ENCODE measurements around the gene FBLN7. TPM values are rescaled to one million over a fixed set of nuclear protein-coding genes. Genes with fewer than 3 reads are reported as not detected.
"Not testable (repeated sequence)": the region's sequence is repeated elsewhere in the genome, so short reads cannot be mapped to it uniquely, and the experiment has no call there.

FBLN7 gene, protein sequence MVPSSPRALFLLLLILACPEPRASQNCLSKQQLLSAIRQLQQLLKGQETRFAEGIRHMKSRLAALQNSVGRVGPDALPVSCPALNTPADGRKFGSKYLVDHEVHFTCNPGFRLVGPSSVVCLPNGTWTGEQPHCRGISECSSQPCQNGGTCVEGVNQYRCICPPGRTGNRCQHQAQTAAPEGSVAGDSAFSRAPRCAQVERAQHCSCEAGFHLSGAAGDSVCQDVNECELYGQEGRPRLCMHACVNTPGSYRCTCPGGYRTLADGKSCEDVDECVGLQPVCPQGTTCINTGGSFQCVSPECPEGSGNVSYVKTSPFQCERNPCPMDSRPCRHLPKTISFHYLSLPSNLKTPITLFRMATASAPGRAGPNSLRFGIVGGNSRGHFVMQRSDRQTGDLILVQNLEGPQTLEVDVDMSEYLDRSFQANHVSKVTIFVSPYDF
- 10 to 100 TPM; 21.8 to 24.3 (median 23.4) TPM for total RNA-seq

GRCh38 chr2:112138159-112139032, at the start of gene FBLN7:
FBLN7 (plus strand) TSS chr2:112138385; CDS start chr2:112138656, 271 bp downstream.
- no peak for DNase-seq

GRCh38 chr2:112089375-112089774, 48.8 kb upstream of the FBLN7 start:
- Mint-ChIP-seq H3K36me3 (ENCODE audit: insufficient read depth) (peaks cover 60% of the 10 kb centered on the region), H3K27me3 (ENCODE audit: low read depth) (no peaks in the 10 kb centered on the region), H3K4me1 (ENCODE audit: low read depth) (peaks cover 10% of the 10 kb centered on the region), H3K4me3 (no peak overlapping the region), H3K9me3 (no peaks in the 10 kb centered on the region)
- no peak for DNase-seq
- no peak for ATAC-seq

More at GRCh38 chr2:112138159-112139032, at the start of gene FBLN7:
- H3K9me3 Mint-ChIP-seq, result peaks cover 1% of the 10 kb centered on the region
- peaks cover 2% of the 10 kb centered on the region for H3K4me1 Mint-ChIP-seq (ENCODE audit: low read depth)
- peaks cover 31% of the 10 kb centered on the region for H3K27me3 Mint-ChIP-seq (ENCODE audit: low read depth)
- no peaks in the 10 kb centered on the region for H3K36me3 Mint-ChIP-seq (ENCODE audit: insufficient read depth)
- H3K4me3 Mint-ChIP-seq, result peak within 1 kb of the TSS; percentile 70
- peak; percentile 46 to 55 for ATAC-seq

DNA sequence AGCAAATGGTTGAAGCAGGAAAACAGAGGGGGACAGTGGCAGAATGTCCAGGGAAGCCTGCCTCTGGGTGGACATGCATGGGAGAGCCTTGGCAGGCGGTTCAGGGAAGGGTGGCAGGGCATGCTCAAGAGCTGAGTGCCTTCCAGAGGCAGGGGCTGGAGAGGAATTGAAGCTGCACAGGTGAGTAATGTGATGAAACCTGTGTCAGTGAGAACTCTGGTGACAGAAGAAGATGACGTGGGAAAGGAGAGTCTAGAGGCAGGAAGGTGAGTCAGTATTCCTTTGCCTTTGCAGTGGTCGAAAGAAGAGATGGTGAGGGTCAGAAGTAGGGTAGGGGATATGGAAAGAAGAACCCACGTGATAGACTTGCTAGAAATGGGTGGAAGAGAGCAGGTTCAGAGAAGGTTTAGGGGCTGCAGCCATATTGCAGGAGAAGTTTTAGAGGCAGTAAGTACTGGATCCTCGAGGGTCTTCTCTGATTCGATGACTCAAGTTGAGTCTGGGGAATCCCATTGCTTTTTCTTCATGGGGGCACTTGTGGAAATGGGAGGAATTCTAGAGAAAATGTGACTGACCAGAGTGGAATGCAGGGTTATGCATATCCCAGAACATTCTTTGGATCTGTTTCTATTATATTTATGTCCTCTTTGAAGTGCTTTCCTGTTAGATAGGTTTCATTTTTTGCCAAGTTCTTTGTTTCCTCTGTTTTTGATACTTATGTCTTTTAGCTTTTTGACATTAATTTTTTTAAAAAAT, 45.7 kb upstream of the FBLN7 start:
- H3K36me3 Mint-ChIP-seq (ENCODE audit: insufficient read depth), result peaks cover 39% of the 10 kb centered on the region

DNA sequence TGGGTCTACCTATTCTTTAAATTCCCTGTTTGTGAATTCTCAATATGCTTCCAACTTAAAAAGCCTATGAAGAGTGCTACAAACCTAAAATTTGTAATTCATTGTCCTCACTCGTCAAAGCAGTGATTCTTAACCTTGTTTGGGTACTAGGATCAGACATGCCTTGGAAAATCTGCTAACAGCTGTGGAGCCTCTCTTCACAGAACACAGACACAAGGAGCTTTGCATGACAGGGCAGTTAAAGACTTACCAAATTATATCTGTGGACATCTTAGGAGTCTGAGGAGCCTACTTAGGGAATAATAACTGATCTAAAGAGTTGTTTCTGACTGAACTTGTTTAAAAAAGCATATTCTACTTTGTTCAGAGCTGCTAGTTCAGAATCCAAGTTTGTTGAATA, 45.0 kb upstream of the FBLN7 start:
- H3K4me3 Mint-ChIP-seq, result no peak overlapping the region
- ATAC-seq, result no peak
- H3K36me3 Mint-ChIP-seq (ENCODE audit: insufficient read depth), result peaks cover 36% of the 10 kb centered on the region
- no peak for DNase-seq
- no peaks in the 10 kb centered on the region for H3K9me3 Mint-ChIP-seq
- peaks cover 10% of the 10 kb centered on the region for H3K4me1 Mint-ChIP-seq (ENCODE audit: low read depth)
- no peaks in the 10 kb centered on the region for H3K27me3 Mint-ChIP-seq (ENCODE audit: low read depth)

More for the DNA sequence above, 45.7 kb upstream of the FBLN7 start:
- no peak for DNase-seq
- H3K4me3 Mint-ChIP-seq, result no peak overlapping the region
- no peaks in the 10 kb centered on the region for H3K27me3 Mint-ChIP-seq (ENCODE audit: low read depth)
- H3K9me3 Mint-ChIP-seq, result no peaks in the 10 kb centered on the region
- H3K4me1 Mint-ChIP-seq (ENCODE audit: low read depth), result peaks cover 10% of the 10 kb centered on the region
- peak; percentile 43 to 66 for ATAC-seq

- no peaks in the 10 kb centered on the region for H3K27me3 Mint-ChIP-seq (ENCODE audit: low read depth)
- no peaks in the 10 kb centered on the region for H3K9me3 Mint-ChIP-seq
Measured at GRCh38 chr2:112095681-112096080, 42.5 kb upstream of the FBLN7 start.

GRCh38 chr2:112096098-112096497, 42.1 kb upstream of the FBLN7 start:
- ATAC-seq (no peak), DNase-seq (no peak)
- H3K36me3 Mint-ChIP-seq (ENCODE audit: insufficient read depth), result peaks cover 31% of the 10 kb centered on the region
- peaks cover 10% of the 10 kb centered on the region for H3K4me1 Mint-ChIP-seq (ENCODE audit: low read depth)
- H3K4me3 Mint-ChIP-seq, result no peak overlapping the region
- no peaks in the 10 kb centered on the region for H3K27me3 Mint-ChIP-seq (ENCODE audit: low read depth)
- no peaks in the 10 kb centered on the region for H3K9me3 Mint-ChIP-seq

More at GRCh38 chr2:112095681-112096080, 42.5 kb upstream of the FBLN7 start:
- ATAC-seq, result no peak
- Mint-ChIP-seq H3K4me3 (no peak overlapping the region), H3K4me1 (ENCODE audit: low read depth) (peaks cover 10% of the 10 kb centered on the region), H3K36me3 (ENCODE audit: insufficient read depth) (peaks cover 32% of the 10 kb centered on the region)
- DNase-seq, result no peak

GRCh38 chr2:112108178-112108832, 29.9 kb upstream of the FBLN7 start:
- Mint-ChIP-seq H3K4me1 (ENCODE audit: low read depth) (peaks cover 1% of the 10 kb centered on the region), H3K27me3 (ENCODE audit: low read depth) (no peaks in the 10 kb centered on the region), H3K9me3 (peaks cover 12% of the 10 kb centered on the region), H3K36me3 (ENCODE audit: insufficient read depth) (peaks cover 74% of the 10 kb centered on the region), H3K4me3 (no peak overlapping the region)
- no peak for ATAC-seq
- no peak for DNase-seq

GRCh38 chr2:112109278-112109677, 28.9 kb upstream of the FBLN7 start:
- ATAC-seq (no peak), DNase-seq (no peak)
- Mint-ChIP-seq H3K27me3 (ENCODE audit: low read depth) (no peaks in the 10 kb centered on the region), H3K4me3 (no peak overlapping the region), H3K36me3 (ENCODE audit: insufficient read depth) (peaks cover 66% of the 10 kb centered on the region), H3K9me3 (peaks cover 12% of the 10 kb centered on the region), H3K4me1 (ENCODE audit: low read depth) (peaks cover 1% of the 10 kb centered on the region)

- peaks cover 1% of the 10 kb centered on the region for H3K4me1 Mint-ChIP-seq (ENCODE audit: low read depth)
- DNase-seq (no peak), ATAC-seq (no peak)
- H3K9me3 Mint-ChIP-seq, result peaks cover 12% of the 10 kb centered on the region
- H3K4me3 Mint-ChIP-seq, result no peak overlapping the region
- peaks cover 56% of the 10 kb centered on the region for H3K36me3 Mint-ChIP-seq (ENCODE audit: insufficient read depth)
- H3K27me3 Mint-ChIP-seq (ENCODE audit: low read depth), result no peaks in the 10 kb centered on the region
Measured at GRCh38 chr2:112110966-112111365, 27.2 kb upstream of the FBLN7 start.

- peaks cover 44% of the 10 kb centered on the region for H3K36me3 Mint-ChIP-seq (ENCODE audit: insufficient read depth)
- DNase-seq; H3K27me3 Mint-ChIP-seq (ENCODE audit: low read depth); H3K4me1 Mint-ChIP-seq (ENCODE audit: low read depth); H3K4me3 Mint-ChIP-seq; ATAC-seq: not testable (repeated sequence)
- peaks cover 10% of the 10 kb centered on the region for H3K9me3 Mint-ChIP-seq
Measured at GRCh38 chr2:112113354-112113753, 24.8 kb upstream of the FBLN7 start.

DNA sequence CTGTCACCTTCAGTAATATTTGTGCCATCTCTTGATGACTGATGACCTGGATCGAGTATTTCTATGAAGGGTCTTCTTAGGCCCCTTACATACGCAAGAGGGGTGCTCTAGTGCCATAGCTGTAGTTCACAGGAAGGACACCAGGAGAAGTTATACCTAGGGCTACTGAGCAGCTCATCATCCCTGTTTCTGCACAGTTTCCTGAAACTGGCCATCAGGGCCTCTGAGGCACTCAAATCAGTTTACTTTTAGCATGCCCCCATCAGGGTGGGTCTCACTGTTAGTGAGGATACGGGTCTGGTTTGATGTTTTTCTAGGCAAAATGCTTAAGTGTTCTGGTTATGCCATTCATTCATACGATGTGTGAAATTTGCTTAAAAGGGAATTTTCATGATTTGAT, 20.0 kb upstream of the FBLN7 start:
- H3K27me3 Mint-ChIP-seq (ENCODE audit: low read depth), result no peaks in the 10 kb centered on the region
- ATAC-seq, result no peak
- no peak overlapping the region for H3K4me3 Mint-ChIP-seq
- no peak for DNase-seq
- H3K36me3 Mint-ChIP-seq (ENCODE audit: insufficient read depth), result peaks cover 9% of the 10 kb centered on the region
- H3K4me1 Mint-ChIP-seq (ENCODE audit: low read depth), result peaks cover under 1% of the 10 kb centered on the region
- H3K9me3 Mint-ChIP-seq, result no peaks in the 10 kb centered on the region

GRCh38 chr2:112121682-112122254, 16.4 kb upstream of the FBLN7 start:
- Mint-ChIP-seq H3K27me3 (ENCODE audit: low read depth) (no peaks in the 10 kb centered on the region), H3K36me3 (ENCODE audit: insufficient read depth) (peaks cover 9% of the 10 kb centered on the region), H3K9me3 (no peaks in the 10 kb centered on the region), H3K4me3 (no peak overlapping the region), H3K4me1 (ENCODE audit: low read depth) (peaks cover 3% of the 10 kb centered on the region)
- DNase-seq (peak; percentile 49), ATAC-seq (no peak)

- Mint-ChIP-seq H3K4me1 (ENCODE audit: low read depth) (peaks cover 4% of the 10 kb centered on the region), H3K27me3 (ENCODE audit: low read depth) (no peaks in the 10 kb centered on the region), H3K9me3 (peaks cover 16% of the 10 kb centered on the region), H3K4me3 (no peak overlapping the region), H3K36me3 (ENCODE audit: insufficient read depth) (no peaks in the 10 kb centered on the region)
- DNase-seq (no peak), ATAC-seq (no peak)
Measured at GRCh38 chr2:112129060-112129459, 9.1 kb upstream of the FBLN7 start.
